Uterus (tissue), 4 donors: ENCODE data around the gene PTK7. TPM values are rescaled to one million over a fixed set of nuclear protein-coding genes. Genes with fewer than 3 reads are reported as not detected.
A peak's percentile ranks its signal among the peaks of the same experiment; 100 is the strongest.

Source experiments
- DNase-seq, 2 donors: peaks; one replicate each; pipeline ENCODE4 v3.0.0-alpha.2; 2019 to 2020
- H3K27ac ChIP-seq, 2 donors: fragments of 200-600 bp; sonication (generic); 1 replicate in 1 of 2; 2 replicates in 1 of 2; pipeline ENCODE4 v1.5.1; 2016 to 2018
- H3K27me3 ChIP-seq, 2 donors: fragments of 200-600 bp; sonication (generic); one replicate each; pipeline ENCODE4 v1.5.1; 2018 to 2019; ENCODE audit warnings: control low read depth in 1 of 2
- H3K36me3 ChIP-seq, 2 donors: fragments of 200-600 bp; sonication (generic); one replicate each; pipeline ENCODE4 v1.5.1; 2019; ENCODE audit warnings: control low read depth in 1 of 2
- H3K4me1 ChIP-seq, 2 donors: fragments of 200-600 bp; sonication (generic); one replicate each; pipeline ENCODE4 v1.5.1; 2018 to 2019; ENCODE audit warnings: control low read depth in 1 of 2
- H3K4me3 ChIP-seq, 2 donors: fragments of 200-600 bp; sonication (generic); 1 replicate in 1 of 2; 2 replicates in 1 of 2; pipeline ENCODE4 v1.5.1; 2018 to 2019; ENCODE audit warnings: mild to moderate bottlenecking in 1 of 2
- H3K9me3 ChIP-seq, 2 donors: fragments of 200-600 bp; sonication (generic); one replicate each; pipeline ENCODE4 v1.5.1; 2019; ENCODE audit warnings: control low read depth in 1 of 2
- CTCF ChIP-seq, 4 experiments: fragments of 200-600 bp in 2 of 4; fragments of 450-650 bp in 2 of 4; sonication (generic) in 2 of 4; IDR thresholded peaks; one replicate each; pipeline ENCODE4 v1.5.1; 2016 to 2019; ENCODE audit warnings: antibody characterized with exemption in 4 of 4, mild to moderate bottlenecking in 2 of 4, moderate library complexity in 1 of 4
- POLR2A ChIP-seq, 2 donors: fragments of 450-650 bp; IDR thresholded peaks; one replicate each; pipeline ENCODE4 v1.6.1; 2016; ENCODE audit warnings: antibody characterized with exemption in 2 of 2, mild to moderate bottlenecking in 1 of 2, moderate library complexity in 1 of 2
- intact Hi-C: fragments of 100-400 bp; cut with DNase I; formaldehyde crosslinking; loops from one replicate; pipeline ENCODE4 v1.15.1; 2023; ENCODE audit warnings: low total_unique reads
- total RNA-seq, 4 donors: library from RNA; depleted of rRNA in 3 of 4; stranded (reverse); fragments of >200 nt in 3 of 4; gene quantifications; one replicate each; pipeline versions ENCODE4 v1.1.0 to v1.2.4, GENCODE V29; 2014 to 2023
- donor health status: DM: yes; HTN: yes; CAD: no.

PTK7 gene
- total RNA-seq, 4 donors from 2014 or later, result 53.8 to 247 (median 153) TPM

DNA sequence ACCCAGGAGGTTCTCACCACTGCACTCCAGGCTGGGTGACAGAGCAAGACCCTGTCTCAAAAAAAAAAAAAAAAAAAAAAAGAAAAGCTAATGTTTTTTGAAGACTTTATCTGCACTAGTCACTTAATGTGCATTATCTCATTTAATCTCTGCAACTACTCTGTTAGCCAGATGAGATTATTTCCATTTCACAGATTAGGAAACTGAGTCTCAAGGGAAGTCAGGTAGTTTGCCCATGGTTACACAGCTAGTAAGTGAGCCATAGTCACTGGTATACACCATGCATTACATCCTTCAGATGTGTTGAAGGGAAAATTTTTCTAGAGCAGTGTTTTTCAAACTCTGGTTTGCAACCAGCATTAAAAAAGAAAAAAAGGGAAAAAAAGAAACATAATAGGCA, 87.8 kb downstream of the PTK7 start:
- no peaks in the 10 kb centered on the region for H3K4me1 ChIP-seq
- no peaks in the 10 kb centered on the region for H3K36me3 ChIP-seq
- intact Hi-C loops, result no loop called here
- no peak for DNase-seq
- no peaks in the 10 kb centered on the region for H3K9me3 ChIP-seq
- no peak for TF ChIP-seq CTCF (IDR thresholded peaks at IDR 0.05)
- no peak for TF ChIP-seq POLR2A (IDR thresholded peaks at IDR 0.05)
- no peaks in the 10 kb centered on the region for H3K27me3 ChIP-seq
- no peak overlapping the region for H3K27ac ChIP-seq
- no peak overlapping the region for H3K4me3 ChIP-seq

DNA sequence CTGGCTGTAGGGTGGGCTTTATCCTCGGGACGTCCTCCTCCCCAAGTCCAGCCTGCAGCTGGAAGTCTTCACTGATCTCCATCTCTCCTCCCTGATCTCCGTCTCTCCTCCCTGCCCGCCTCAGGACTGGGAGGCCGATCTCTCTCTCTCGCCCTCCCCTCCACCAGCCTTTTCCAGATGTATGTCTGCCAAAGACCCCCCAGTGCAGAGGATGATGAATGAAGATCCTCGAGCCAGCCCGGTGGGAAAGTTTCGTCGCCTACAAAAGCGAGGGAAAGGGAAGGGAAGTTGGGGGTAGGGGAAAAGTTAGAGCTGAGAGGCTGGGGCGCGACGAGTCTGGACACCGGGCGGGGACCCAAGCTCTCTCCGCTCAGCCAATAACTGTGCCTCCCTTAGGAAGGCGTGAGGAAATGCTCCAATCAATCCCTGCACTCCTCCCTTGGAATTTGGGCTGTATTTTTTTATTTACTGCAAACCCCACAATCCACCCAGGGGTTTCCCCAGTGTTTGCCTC, 94.4 kb downstream of the PTK7 start:
- Histone ChIP-seq H3K27ac (peak overlapping the region; percentile 97 to 100), H3K36me3 (no peaks in the 10 kb centered on the region), H3K27me3 (no peaks in the 10 kb centered on the region), H3K4me3 (peak overlapping the region; percentile 80 to 100), H3K9me3 (no peaks in the 10 kb centered on the region), H3K4me1 (peaks cover 8 to 13% of the 10 kb centered on the region in 2 donors)
- DNase-seq, result peak; percentile 84 to 87
- TF ChIP-seq CTCF (IDR thresholded peaks at IDR 0.05), result no peak
- no peak for TF ChIP-seq POLR2A (IDR thresholded peaks at IDR 0.05)
- intact Hi-C loops, result no loop called here

DNA sequence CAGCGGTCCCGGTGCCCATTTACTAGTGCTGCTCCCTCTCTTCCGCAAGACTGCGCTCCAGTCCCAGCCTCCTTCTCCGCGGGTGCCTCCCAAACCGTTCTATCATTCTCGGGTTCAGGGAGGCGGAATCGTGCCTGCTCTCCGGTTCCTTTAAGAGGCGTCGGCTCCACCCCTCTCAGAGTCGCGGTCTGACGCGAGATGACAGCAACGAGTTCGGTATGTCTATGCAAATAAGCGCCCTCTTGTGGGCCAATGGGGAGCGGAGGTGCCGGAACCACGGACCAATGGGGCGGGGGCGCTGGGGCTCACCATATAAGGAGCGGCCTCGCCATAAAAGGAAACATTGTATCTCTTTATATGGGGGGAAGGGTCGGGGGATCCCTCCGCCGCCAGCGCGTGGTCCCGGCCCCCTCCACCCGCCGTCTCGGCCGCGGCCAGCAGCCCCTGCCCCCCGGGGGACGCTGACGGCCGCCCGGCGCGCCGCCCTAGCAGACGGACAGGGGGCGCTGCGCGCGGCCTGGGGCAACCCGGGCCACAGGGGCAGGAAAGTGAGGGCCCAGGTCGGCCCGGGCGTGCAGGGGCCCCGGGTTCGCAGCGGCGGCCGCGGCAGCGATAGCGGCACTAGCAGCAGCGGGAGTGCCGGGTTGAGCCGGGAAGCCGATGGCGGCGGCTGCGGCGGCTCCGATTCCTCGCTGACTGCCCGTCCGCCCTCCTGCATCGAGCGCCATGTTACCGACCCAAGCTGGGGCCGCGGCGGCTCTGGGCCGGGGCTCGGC, 95.0 kb downstream of the PTK7 start, which contains the start of gene SRF:
Gene SRF (plus strand): TSS at position 339 of the 776 bp plus-strand sequence. CDS start 388 bp downstream, at position 727.
- intact Hi-C loops, result no loop called here
- DNase-seq, result peak; percentile 99 to 100
- peak; percentile 90 to 94 for TF ChIP-seq POLR2A (IDR thresholded peaks at IDR 0.05)
- peak; percentile 6 to 90 (median 84) for TF ChIP-seq CTCF (IDR thresholded peaks at IDR 0.05)
- no peaks in the 10 kb centered on the region for H3K36me3 ChIP-seq
- H3K4me1 ChIP-seq, result peaks cover 8 to 13% of the 10 kb centered on the region in 2 donors
- H3K9me3 ChIP-seq, result no peaks in the 10 kb centered on the region
- H3K4me3 ChIP-seq, result peak within 1 kb of the TSS; percentile 80 to 100
- H3K27me3 ChIP-seq, result no peaks in the 10 kb centered on the region
- peak within 1 kb of the TSS; percentile 97 to 100 for H3K27ac ChIP-seq

- no peaks in the 10 kb centered on the region for H3K27me3 ChIP-seq
- intact Hi-C loops, result no loop called here
- H3K9me3 ChIP-seq, result no peaks in the 10 kb centered on the region
- peak overlapping the region; percentile 80 to 100 for H3K4me3 ChIP-seq
- no peaks in the 10 kb centered on the region for H3K36me3 ChIP-seq
- TF ChIP-seq CTCF (IDR thresholded peaks at IDR 0.05) (no peak), POLR2A (IDR thresholded peaks at IDR 0.05) (no peak)
- H3K27ac ChIP-seq, result peak overlapping the region; percentile 97 to 100
- peaks cover 8 to 13% of the 10 kb centered on the region in 2 donors for H3K4me1 ChIP-seq
- no peak for DNase-seq
These were observed 95.6 kb downstream of the PTK7 start for GRCh38 chr6:43171707-43172103.
